Caco-2 (cell line): ENCODE data around the gene MDH1. TPM values are rescaled to one million over a fixed set of nuclear protein-coding genes. Genes with fewer than 3 reads are reported as not detected.
"Not testable (repeated sequence)": the region's sequence is repeated elsewhere in the genome, so short reads cannot be mapped to it uniquely, and the experiment has no call there.

Experiments used
- BruUV-seq: library from RNA; stranded (reverse); fragments of 400-500 nt; replicated peaks from 2 replicates; lab custom pipeline; 2021; lab: Mats Ljungman, UMichigan
- CTCF ChIA-PET: fragments of 300-600 bp; sonication (Branson Sonifier 250); formaldehyde crosslinking; loops from one replicate; lab custom pipeline; 2022; ENCODE audit warnings: antibody characterized with exemption; lab: Charles Lee
- POLR2A ChIA-PET: fragments of 300-600 bp; sonication (Branson Sonifier 250); formaldehyde crosslinking; loops from one replicate; lab custom pipeline; 2022; ENCODE audit warnings: antibody characterized with exemption; lab: Charles Lee
- DNase-seq, 2 experiments: peaks; one replicate each; pipeline versions ENCODE4 v3.0.0 to v3.0.0-alpha.2; 2020 to 2022
- H3K27me3 ChIP-seq: replicated peaks from 2 replicates; pipeline ENCODE4 v1.6.0; 2011; ENCODE audit warnings: low read length; ENCODE audit not compliant: control insufficient read depth, insufficient read depth
- H3K36me3 ChIP-seq: 2 replicates; pipeline ENCODE4 v1.5.1; 2011; ENCODE audit warnings: low read length; ENCODE audit not compliant: control insufficient read depth, insufficient read depth
- H3K4me1 ChIP-seq: fragments of 250-450 bp; sonication (Bioruptor Pico); 2 replicates; pipeline ENCODE4 v1.5.1; 2020; ENCODE audit warnings: mild to moderate bottlenecking
- H3K4me3 ChIP-seq: 2 replicates; pipeline ENCODE4 v1.5.1; 2011; ENCODE audit warnings: low read depth, mild to moderate bottlenecking, control low read depth, low read length
- H3K9me3 ChIP-seq: fragments of 250-450 bp; sonication (Bioruptor Pico); 2 replicates; pipeline ENCODE4 v1.5.1; 2020; ENCODE audit warnings: mild to moderate bottlenecking, moderate library complexity
- H3K27ac Mint-ChIP-seq: one replicate; pipeline ENCODE4 v1.8.0; 2022; ENCODE audit warnings: mixed read lengths; ENCODE audit not compliant: unreplicated experiment
- H3K27me3 Mint-ChIP-seq: one replicate; pipeline ENCODE4 v1.8.0; 2022; ENCODE audit warnings: mixed read lengths; ENCODE audit not compliant: insufficient read depth, unreplicated experiment
- H3K36me3 Mint-ChIP-seq: one replicate; pipeline ENCODE4 v1.8.0; 2022; ENCODE audit warnings: mild to moderate bottlenecking, mixed read lengths; ENCODE audit not compliant: insufficient read depth, unreplicated experiment
- H3K4me1 Mint-ChIP-seq: one replicate; pipeline ENCODE4 v1.8.0; 2022; ENCODE audit warnings: low read depth, mixed read lengths; ENCODE audit not compliant: unreplicated experiment
- H3K4me3 Mint-ChIP-seq: one replicate; pipeline ENCODE4 v1.8.0; 2022; ENCODE audit warnings: mild to moderate bottlenecking, moderate library complexity, mixed read lengths; ENCODE audit not compliant: unreplicated experiment
- H3K9me3 Mint-ChIP-seq: one replicate; pipeline ENCODE4 v1.8.0; 2022; ENCODE audit warnings: mixed read lengths; ENCODE audit not compliant: unreplicated experiment
- intact Hi-C: fragments of 100-400 bp; cut with micrococcal nuclease; formaldehyde crosslinking; loops from one replicate; pipeline ENCODE4 v1.10.0; 2022; ENCODE audit not compliant: unreplicated experiment
- total RNA-seq: library from RNA; stranded (reverse); gene quantifications from 2 replicates; pipeline ENCODE4 v1.2.3, GENCODE V29; 2022
- TF ChIP-seq, protein P1 (sequence below), 2 experiments: fragments of 200-600 bp in 1 of 2; IDR thresholded peaks; 1 replicate in 1 of 2; 2 replicates in 1 of 2; pipeline versions ENCODE4 v1.5.1 to v1.8.0; 2011 to 2022; ENCODE audit warnings: antibody characterized with exemption in 1 of 2, control low read depth in 1 of 2, inconsistent platforms in 1 of 2, low read depth in 1 of 2, low read length in 1 of 2, mild to moderate bottlenecking in 1 of 2, moderate library complexity in 1 of 2; ENCODE audit not compliant: insufficient read depth in 1 of 2, severe bottlenecking in 1 of 2, unreplicated experiment in 1 of 2

MDH1 gene
- total RNA-seq, 1 experiment from 2014 or later: 159 TPM

DNA sequence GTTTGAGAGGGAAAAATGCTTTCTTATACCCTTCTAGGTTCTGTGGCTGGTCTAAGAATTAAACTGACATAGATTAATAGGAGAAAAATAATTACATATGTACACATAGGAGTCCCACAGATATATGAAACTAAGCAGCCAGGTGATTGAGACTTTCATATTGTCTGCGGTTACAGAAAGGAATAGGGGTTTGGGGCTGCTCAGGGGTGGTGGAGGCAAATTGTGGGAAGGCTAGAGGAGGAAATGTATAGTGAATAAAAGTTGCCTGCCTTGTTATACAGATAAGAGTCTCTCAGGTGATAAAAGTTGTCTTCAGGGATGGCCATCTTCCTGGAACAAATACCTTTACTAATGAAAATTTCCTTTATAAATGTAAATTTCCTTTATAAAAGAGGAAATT is 28.6 kb downstream of the MDH1 start:
- CTCF ChIA-PET: no interaction called here

DNA sequence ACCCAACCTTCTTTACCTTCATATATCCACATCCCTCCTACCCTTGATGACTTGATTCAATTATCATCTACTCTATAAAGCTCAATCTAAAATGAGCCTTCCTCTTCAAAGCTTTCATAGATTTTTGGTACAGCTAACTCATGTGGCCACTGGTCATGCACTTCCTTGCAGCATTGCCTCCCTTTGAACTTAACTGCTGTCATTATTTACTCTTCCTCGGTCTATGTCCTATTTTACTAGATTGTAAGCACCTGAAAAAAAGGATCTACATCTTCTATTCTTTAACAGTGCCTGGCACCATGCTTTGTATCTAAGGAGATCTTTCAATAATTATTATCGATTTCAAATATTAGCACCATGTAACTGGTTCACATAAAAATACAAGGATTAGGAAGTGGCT is 30.6 kb downstream of the MDH1 start:
- intact Hi-C loops: loop anchor here (5.0 kb wide), 1 partner anchor 43 kb away; no protein-coding TSS in a partner anchor
- Histone ChIP-seq H3K36me3 (no peaks in the 10 kb centered on the region), H3K27me3 (no peaks in the 10 kb centered on the region), H3K9me3 (no peaks in the 10 kb centered on the region), H3K4me3 (no peak overlapping the region), H3K4me1 (peaks cover 28% of the 10 kb centered on the region)
- peaks cover 18% of the 10 kb centered on the region for H3K4me1 Mint-ChIP-seq
- no peak overlapping the region for H3K4me3 Mint-ChIP-seq
- ChIA-PET POLR2A (no interaction called here), CTCF (no interaction called here)
- peaks cover 43% of the 10 kb centered on the region for H3K36me3 Mint-ChIP-seq
- H3K9me3 Mint-ChIP-seq: peaks cover 39% of the 10 kb centered on the region
- TF ChIP-seq, protein P1, sequence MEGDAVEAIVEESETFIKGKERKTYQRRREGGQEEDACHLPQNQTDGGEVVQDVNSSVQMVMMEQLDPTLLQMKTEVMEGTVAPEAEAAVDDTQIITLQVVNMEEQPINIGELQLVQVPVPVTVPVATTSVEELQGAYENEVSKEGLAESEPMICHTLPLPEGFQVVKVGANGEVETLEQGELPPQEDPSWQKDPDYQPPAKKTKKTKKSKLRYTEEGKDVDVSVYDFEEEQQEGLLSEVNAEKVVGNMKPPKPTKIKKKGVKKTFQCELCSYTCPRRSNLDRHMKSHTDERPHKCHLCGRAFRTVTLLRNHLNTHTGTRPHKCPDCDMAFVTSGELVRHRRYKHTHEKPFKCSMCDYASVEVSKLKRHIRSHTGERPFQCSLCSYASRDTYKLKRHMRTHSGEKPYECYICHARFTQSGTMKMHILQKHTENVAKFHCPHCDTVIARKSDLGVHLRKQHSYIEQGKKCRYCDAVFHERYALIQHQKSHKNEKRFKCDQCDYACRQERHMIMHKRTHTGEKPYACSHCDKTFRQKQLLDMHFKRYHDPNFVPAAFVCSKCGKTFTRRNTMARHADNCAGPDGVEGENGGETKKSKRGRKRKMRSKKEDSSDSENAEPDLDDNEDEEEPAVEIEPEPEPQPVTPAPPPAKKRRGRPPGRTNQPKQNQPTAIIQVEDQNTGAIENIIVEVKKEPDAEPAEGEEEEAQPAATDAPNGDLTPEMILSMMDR (IDR thresholded peaks at IDR 0.05; ENCODE audit: insufficient read depth in 1 of 2, low read depth in 1 of 2, low read length in 1 of 2, severe bottlenecking in 1 of 2, unreplicated experiment in 1 of 2): no peak
- no peaks in the 10 kb centered on the region for H3K27me3 Mint-ChIP-seq
- BruUV-seq: no TSS peak
- H3K27ac Mint-ChIP-seq: no peak overlapping the region
- no peak for DNase-seq

More for the DNA sequence above, 28.6 kb downstream of the MDH1 start:
- Histone ChIP-seq H3K4me1 (peaks cover 43% of the 10 kb centered on the region), H3K4me3 (no peak overlapping the region), H3K36me3 (no peaks in the 10 kb centered on the region), H3K9me3 (no peaks in the 10 kb centered on the region), H3K27me3 (no peaks in the 10 kb centered on the region)
- H3K4me3 Mint-ChIP-seq: no peak overlapping the region
- H3K9me3 Mint-ChIP-seq: peaks cover 32% of the 10 kb centered on the region
- intact Hi-C loops: loop anchor here (5.0 kb wide), 1 partner anchor 45 kb away; no protein-coding TSS in a partner anchor
- peaks cover 37% of the 10 kb centered on the region for H3K4me1 Mint-ChIP-seq
- TF ChIP-seq, protein P1 (IDR thresholded peaks at IDR 0.05; ENCODE audit: insufficient read depth in 1 of 2, low read depth in 1 of 2, low read length in 1 of 2, severe bottlenecking in 1 of 2, unreplicated experiment in 1 of 2): no peak
- POLR2A ChIA-PET: no interaction called here
- H3K36me3 Mint-ChIP-seq: peaks cover 40% of the 10 kb centered on the region
- H3K27me3 Mint-ChIP-seq: no peaks in the 10 kb centered on the region
- H3K27ac Mint-ChIP-seq: no peak overlapping the region
- no TSS peak for BruUV-seq
- DNase-seq: no peak

DNA sequence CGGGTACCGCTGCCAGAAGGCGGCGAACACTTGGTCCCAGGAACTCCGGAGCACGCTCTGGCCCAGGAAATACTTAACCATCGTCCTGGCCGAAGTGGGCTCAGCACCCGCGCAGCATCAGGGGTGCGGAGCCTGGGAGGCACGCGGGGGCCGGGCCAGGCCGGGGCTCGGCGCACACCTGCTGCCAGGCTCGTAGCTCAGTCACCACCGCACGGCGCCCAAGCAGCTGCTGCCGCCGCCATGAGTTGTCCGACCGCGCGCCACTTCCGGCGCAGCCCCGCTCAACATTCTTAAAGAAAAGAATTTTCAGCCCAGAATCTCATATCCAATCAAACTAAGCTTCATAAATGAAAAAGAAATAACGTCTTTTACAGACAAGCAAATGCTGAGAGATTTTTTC is 34.0 kb downstream of the MDH1 start:
- H3K36me3 ChIP-seq: no peaks in the 10 kb centered on the region
- no peak overlapping the region for H3K4me3 Mint-ChIP-seq
- no peak overlapping the region for H3K27ac Mint-ChIP-seq
- H3K27me3 ChIP-seq: no peaks in the 10 kb centered on the region
- peaks cover 31% of the 10 kb centered on the region for H3K36me3 Mint-ChIP-seq
- BruUV-seq: no TSS peak
- H3K9me3 ChIP-seq: no peaks in the 10 kb centered on the region
- peaks cover 51% of the 10 kb centered on the region for H3K9me3 Mint-ChIP-seq
- ChIA-PET CTCF (no interaction called here), POLR2A (no interaction called here)
- intact Hi-C loops: no loop called here
- no peaks in the 10 kb centered on the region for H3K4me1 Mint-ChIP-seq
- no peak overlapping the region for H3K4me3 ChIP-seq
- peaks cover 6% of the 10 kb centered on the region for H3K4me1 ChIP-seq
- DNase-seq: no peak
- TF ChIP-seq, protein P1 (IDR thresholded peaks at IDR 0.05; ENCODE audit: insufficient read depth in 1 of 2, low read depth in 1 of 2, low read length in 1 of 2, severe bottlenecking in 1 of 2, unreplicated experiment in 1 of 2): no peak
- no peaks in the 10 kb centered on the region for H3K27me3 Mint-ChIP-seq

DNA sequence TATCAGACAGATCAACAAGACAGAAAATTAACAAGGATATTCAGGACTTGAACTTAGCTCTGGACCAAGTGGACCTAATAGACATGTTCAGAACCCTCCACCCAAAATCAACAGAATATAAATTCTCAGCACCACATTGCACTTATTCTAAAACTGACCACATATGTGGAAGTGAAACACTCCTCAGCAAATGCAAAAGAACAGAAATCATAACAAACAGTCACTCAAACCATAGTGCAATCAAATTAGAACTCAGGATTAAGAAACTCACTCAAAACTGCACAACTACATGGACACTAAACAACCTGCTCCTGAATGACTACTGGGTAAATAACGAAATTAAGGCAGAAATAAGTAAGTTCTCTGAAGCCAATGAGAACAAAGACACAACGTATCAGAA is 35.0 kb downstream of the MDH1 start:
- H3K4me3 Mint-ChIP-seq, H3K27me3 Mint-ChIP-seq, H3K27ac Mint-ChIP-seq, H3K4me1 Mint-ChIP-seq, intact Hi-C loops, H3K4me3 ChIP-seq, POLR2A ChIA-PET, DNase-seq, H3K27me3 ChIP-seq, H3K9me3 ChIP-seq, H3K4me1 ChIP-seq, BruUV-seq, H3K36me3 ChIP-seq, CTCF ChIA-PET: not testable (repeated sequence)
- Mint-ChIP-seq H3K36me3 (peaks cover 25% of the 10 kb centered on the region), H3K9me3 (peaks cover 49% of the 10 kb centered on the region)
